ENCODE data around the gene MAML3. TPM values are rescaled to one million over a fixed set of nuclear protein-coding genes. Genes with fewer than 3 reads are reported as not detected.

The MAML3 gene
- total RNA-seq, 2 experiments from 2014 or later, result 2.0 to 2.4 TPM

DNA sequence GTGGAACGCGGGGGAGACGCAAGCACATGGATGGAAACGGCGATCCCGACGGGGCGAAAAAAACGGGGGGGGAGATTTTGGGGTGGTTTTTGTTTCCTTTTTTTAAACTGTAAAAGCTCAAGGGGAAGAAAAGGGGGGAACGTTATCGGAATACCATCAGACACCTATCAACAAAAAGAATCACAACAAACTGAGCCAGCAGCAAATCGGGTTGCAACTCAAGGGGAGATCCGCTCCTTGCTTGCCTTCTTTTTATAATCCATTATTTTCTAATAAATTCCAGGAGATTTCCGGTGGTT lies 616 bp downstream of the MAML3 start:
- ATAC-seq (no peak), DNase-seq (no peak)
- H3K4me1 Mint-ChIP-seq (ENCODE audit: low read depth), result peaks cover 42% of the 10 kb centered on the region
- peaks cover 18% of the 10 kb centered on the region for H3K27me3 Mint-ChIP-seq
- peak overlapping the region; percentile 64 for H3K27ac Mint-ChIP-seq
- H3K36me3 Mint-ChIP-seq (ENCODE audit: low read depth), result no peaks in the 10 kb centered on the region
- TF ChIP-seq, protein P1, sequence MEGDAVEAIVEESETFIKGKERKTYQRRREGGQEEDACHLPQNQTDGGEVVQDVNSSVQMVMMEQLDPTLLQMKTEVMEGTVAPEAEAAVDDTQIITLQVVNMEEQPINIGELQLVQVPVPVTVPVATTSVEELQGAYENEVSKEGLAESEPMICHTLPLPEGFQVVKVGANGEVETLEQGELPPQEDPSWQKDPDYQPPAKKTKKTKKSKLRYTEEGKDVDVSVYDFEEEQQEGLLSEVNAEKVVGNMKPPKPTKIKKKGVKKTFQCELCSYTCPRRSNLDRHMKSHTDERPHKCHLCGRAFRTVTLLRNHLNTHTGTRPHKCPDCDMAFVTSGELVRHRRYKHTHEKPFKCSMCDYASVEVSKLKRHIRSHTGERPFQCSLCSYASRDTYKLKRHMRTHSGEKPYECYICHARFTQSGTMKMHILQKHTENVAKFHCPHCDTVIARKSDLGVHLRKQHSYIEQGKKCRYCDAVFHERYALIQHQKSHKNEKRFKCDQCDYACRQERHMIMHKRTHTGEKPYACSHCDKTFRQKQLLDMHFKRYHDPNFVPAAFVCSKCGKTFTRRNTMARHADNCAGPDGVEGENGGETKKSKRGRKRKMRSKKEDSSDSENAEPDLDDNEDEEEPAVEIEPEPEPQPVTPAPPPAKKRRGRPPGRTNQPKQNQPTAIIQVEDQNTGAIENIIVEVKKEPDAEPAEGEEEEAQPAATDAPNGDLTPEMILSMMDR (IDR thresholded peaks at IDR 0.05), result no peak
- ChIA-PET POLR2A (interaction anchor here (0.9 to 4.2 kb wide), 13 partner anchors 10 to 106 kb away, joined by 3 to 19 read pairs (median 5); no protein-coding TSS in a partner anchor), CTCF (interaction anchor here (0.7 to 3.1 kb wide), 13 partner anchors 9 to 140 kb away, joined by 3 to 11 read pairs (median 4); no protein-coding TSS in a partner anchor)
- H3K4me3 Mint-ChIP-seq, result peak overlapping the region; percentile 84
- no peaks in the 10 kb centered on the region for H3K9me3 Mint-ChIP-seq
- intact Hi-C loops (cut with micrococcal nuclease), result loop anchor here (5.0 to 10.0 kb wide), 4 partner anchors 36 to 419 kb away; no protein-coding TSS in a partner anchor

DNA sequence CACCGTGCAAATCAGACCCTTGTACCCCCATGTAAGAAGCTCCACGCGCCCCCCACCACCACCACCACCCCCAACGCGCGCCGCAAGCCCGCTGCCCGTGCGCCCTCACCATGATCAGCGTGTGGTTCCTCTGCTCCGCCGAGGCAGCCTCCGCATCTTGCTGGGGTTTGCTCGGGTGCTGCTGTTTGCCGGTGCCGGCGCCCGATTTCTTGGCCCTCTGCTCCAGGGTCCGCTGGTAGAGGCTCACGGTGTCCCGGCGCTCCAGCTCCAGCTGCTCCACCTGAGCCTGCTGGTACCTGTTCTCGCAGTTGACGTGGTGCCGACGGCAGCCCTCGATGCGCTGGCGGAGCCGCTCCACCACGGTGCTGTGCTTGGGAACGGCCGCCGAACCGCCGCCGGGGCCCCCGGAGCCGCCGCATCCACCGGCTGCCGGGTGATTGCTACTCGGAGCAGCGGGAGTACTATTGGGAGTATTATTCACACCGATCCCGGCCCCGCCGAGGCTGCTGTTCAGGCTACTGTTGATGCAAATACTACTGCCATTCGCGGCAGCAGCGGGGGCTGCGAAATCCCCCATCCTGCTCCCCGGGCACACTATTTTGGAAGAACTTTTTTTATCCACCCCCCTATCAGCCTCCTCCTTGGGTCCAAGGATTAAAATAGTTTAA lies 1.1 kb downstream of the MAML3 start:
- Mint-ChIP-seq H3K4me1 (ENCODE audit: low read depth) (peaks cover 41% of the 10 kb centered on the region), H3K4me3 (peak overlapping the region; percentile 84), H3K36me3 (ENCODE audit: low read depth) (no peaks in the 10 kb centered on the region), H3K27me3 (peaks cover 21% of the 10 kb centered on the region), H3K9me3 (no peaks in the 10 kb centered on the region), H3K27ac (peak overlapping the region; percentile 88)
- ChIA-PET POLR2A (interaction anchor here (0.7 to 4.2 kb wide), 12 partner anchors 10 to 106 kb away, joined by 3 to 19 read pairs (median 6); no protein-coding TSS in a partner anchor), CTCF (interaction anchor here (0.7 to 3.1 kb wide), 11 partner anchors 28 to 139 kb away, joined by 3 to 11 read pairs (median 5); no protein-coding TSS in a partner anchor)
- intact Hi-C loops (cut with micrococcal nuclease), result loop anchor here (5.0 to 10.0 kb wide), 4 partner anchors 36 to 418 kb away; no protein-coding TSS in a partner anchor
- ATAC-seq, result no peak
- peak; percentile 53 for DNase-seq
- TF ChIP-seq, protein P1 (IDR thresholded peaks at IDR 0.05), result no peak

DNA sequence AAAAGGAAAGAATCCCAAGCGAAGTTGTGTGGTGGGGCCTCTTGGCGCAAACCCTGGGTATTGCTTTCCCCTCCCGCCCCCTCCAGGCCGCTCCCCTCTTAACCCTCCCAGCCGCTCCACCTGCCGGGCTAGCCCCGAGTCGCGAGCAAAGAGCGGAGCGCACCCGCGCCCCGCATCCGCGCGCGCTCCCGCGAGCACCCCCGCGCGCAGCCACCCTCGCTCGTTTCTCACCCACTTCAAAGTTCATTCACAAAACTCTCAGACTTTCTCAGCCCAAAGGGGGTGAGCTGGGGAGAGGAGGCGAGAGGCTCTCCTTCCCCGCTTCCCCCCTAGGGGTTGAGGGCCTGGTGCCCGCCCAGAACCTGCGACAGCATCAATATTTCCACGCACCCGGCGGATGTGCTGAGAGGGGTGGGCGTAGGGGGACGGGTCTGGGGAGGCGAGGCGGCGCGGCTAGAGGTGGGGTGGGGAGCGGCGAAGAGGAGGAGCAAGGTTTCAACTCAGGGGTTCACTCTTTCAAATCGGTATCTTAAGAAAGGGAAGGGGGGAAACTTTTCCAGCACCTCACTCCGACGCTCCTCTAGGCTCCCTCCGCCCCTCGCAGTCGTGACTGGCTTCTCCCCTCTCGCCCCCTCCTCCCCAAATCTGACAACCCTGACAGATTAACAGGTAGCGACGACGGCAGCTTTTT lies 1.8 kb downstream of the MAML3 start:
- CTCF ChIA-PET, result interaction anchor here (0.9 to 3.1 kb wide), 7 partner anchors 27 to 139 kb away, joined by 3 to 11 read pairs (median 5); no protein-coding TSS in a partner anchor
- POLR2A ChIA-PET, result interaction anchor here (0.7 to 4.2 kb wide), 7 partner anchors 11 to 103 kb away, joined by 3 to 19 read pairs (median 6); no protein-coding TSS in a partner anchor
- intact Hi-C loops (cut with micrococcal nuclease), result loop anchor here (5.0 to 10.0 kb wide), 4 partner anchors 35 to 417 kb away; no protein-coding TSS in a partner anchor
- ATAC-seq (peak; percentile 63), DNase-seq (peak; percentile 89)
- Mint-ChIP-seq H3K4me3 (peak overlapping the region; percentile 84), H3K9me3 (no peaks in the 10 kb centered on the region), H3K36me3 (ENCODE audit: low read depth) (no peaks in the 10 kb centered on the region), H3K27ac (peak overlapping the region; percentile 88), H3K4me1 (ENCODE audit: low read depth) (peaks cover 34% of the 10 kb centered on the region), H3K27me3 (peaks cover 21% of the 10 kb centered on the region)
- TF ChIP-seq, protein P1 (IDR thresholded peaks at IDR 0.05), result no peak

DNA sequence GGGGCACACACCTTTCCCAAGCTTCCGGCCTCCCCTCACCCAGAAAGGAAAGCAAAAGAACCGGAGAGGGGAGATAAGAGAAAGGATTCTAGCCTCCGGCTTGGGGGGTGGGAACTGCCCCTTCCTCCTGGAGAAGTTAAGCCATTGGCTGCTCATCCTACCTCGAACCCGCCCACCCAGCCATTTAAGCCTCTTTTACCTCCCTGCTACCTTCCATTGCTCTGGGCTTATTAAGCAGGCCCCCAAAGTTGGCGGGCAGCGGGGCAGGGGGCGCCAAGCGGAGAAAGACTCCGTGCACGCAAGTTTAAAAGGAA lies 2.3 kb downstream of the MAML3 start:
- CTCF ChIA-PET, result interaction anchor here (1.5 to 2.0 kb wide), 3 partner anchors 27 to 99 kb away, joined by 3 to 4 read pairs (median 3); no protein-coding TSS in a partner anchor
- H3K27ac Mint-ChIP-seq, result peak overlapping the region; percentile 88
- DNase-seq (peak; percentile 85), ATAC-seq (peak; percentile 46)
- H3K27me3 Mint-ChIP-seq, result peaks cover 21% of the 10 kb centered on the region
- intact Hi-C loops (cut with micrococcal nuclease), result loop anchor here (2.0 to 10.0 kb wide), 5 partner anchors 34 to 417 kb away; no protein-coding TSS in a partner anchor
- no peaks in the 10 kb centered on the region for H3K9me3 Mint-ChIP-seq
- H3K4me3 Mint-ChIP-seq, result peak overlapping the region; percentile 84
- no peaks in the 10 kb centered on the region for H3K36me3 Mint-ChIP-seq (ENCODE audit: low read depth)
- TF ChIP-seq, protein P1 (IDR thresholded peaks at IDR 0.05), result no peak
- POLR2A ChIA-PET, result interaction anchor here (1.6 to 4.2 kb wide), 2 partner anchors 56 to 81 kb away, joined by 5 to 19 read pairs; no protein-coding TSS in a partner anchor
- peaks cover 29% of the 10 kb centered on the region for H3K4me1 Mint-ChIP-seq (ENCODE audit: low read depth)

All from activated CD8-positive, alpha-beta T cell treated with anti-CD3 and anti-CD28 coated beads for 36 hours (primary cell).